Vagina (tissue), 2 donors: ENCODE results near the gene RYK. TPM values are rescaled to one million over a fixed set of nuclear protein-coding genes. Genes with fewer than 3 reads are reported as not detected.

Experiments
- DNase-seq, 2 donors: peaks; one replicate each; pipeline ENCODE4 v3.0.0-alpha.2; 2017; ENCODE audit errors: extremely low spot score in 2 of 2
- H3K27ac ChIP-seq: fragments of 200-600 bp; sonication (generic); one replicate; pipeline ENCODE4 v1.5.1; 2019
- H3K27me3 ChIP-seq: fragments of 200-600 bp; sonication (generic); one replicate; pipeline ENCODE4 v1.5.1; 2019
- H3K36me3 ChIP-seq, 2 donors: fragments of 200-600 bp; sonication (generic); one replicate each; pipeline ENCODE4 v1.5.1; 2017 to 2019
- H3K4me1 ChIP-seq: fragments of 200-600 bp; sonication (generic); one replicate; pipeline ENCODE4 v1.5.1; 2019
- H3K4me3 ChIP-seq, 2 donors: fragments of 200-600 bp; sonication (generic); 1 replicate in 1 of 2; 2 replicates in 1 of 2; pipeline ENCODE4 v1.5.1; 2016 to 2019
- H3K9me3 ChIP-seq: fragments of 200-600 bp; sonication (generic); one replicate; pipeline ENCODE4 v1.5.1; 2019
- CTCF ChIP-seq, 3 experiments: fragments of 450-650 bp in 2 of 3; fragments of 200-600 bp in 1 of 3; sonication (generic) in 1 of 3; IDR thresholded peaks; one replicate each; pipeline ENCODE4 v1.5.1; 2017 to 2019; ENCODE audit warnings: antibody characterized with exemption in 3 of 3, mild to moderate bottlenecking in 2 of 3, moderate library complexity in 2 of 3
- POLR2A ChIP-seq, 2 donors: fragments of 450-650 bp; IDR thresholded peaks; one replicate each; pipeline ENCODE4 v1.6.1; 2017; ENCODE audit warnings: antibody characterized with exemption in 2 of 2, mild to moderate bottlenecking in 2 of 2, moderate library complexity in 2 of 2
- POLR2AphosphoS5 ChIP-seq, 2 donors: sonication (generic); formaldehyde crosslinking; IDR thresholded peaks; one replicate each; pipeline ENCODE4 v1.9.0; 2017; ENCODE audit warnings: antibody characterized with exemption in 2 of 2, mild to moderate bottlenecking in 2 of 2, low read depth in 1 of 2; ENCODE audit not compliant: insufficient read depth in 1 of 2
- intact Hi-C: fragments of 100-400 bp; cut with DNase I; formaldehyde crosslinking; loops from one replicate; pipeline ENCODE4 v1.15.1; 2023
- total RNA-seq: library from RNA; depleted of rRNA; stranded (reverse); fragments of >200 nt; gene quantifications from one replicate; pipeline ENCODE4 v1.2.3, GENCODE V29; 2016

The RYK gene
- total RNA-seq, 1 donor from 2014 or later, result 102 TPM

- H3K36me3 ChIP-seq, result peaks cover 0 to 18% of the 10 kb centered on the region in 2 donors
- DNase-seq, result no peak
- no peaks in the 10 kb centered on the region for H3K27me3 ChIP-seq
- H3K4me3 ChIP-seq, result no peak overlapping the region
- H3K4me1 ChIP-seq, result no peaks in the 10 kb centered on the region
- TF ChIP-seq POLR2A (IDR thresholded peaks at IDR 0.05), result no peak
- TF ChIP-seq POLR2AphosphoS5 (IDR thresholded peaks at IDR 0.05; ENCODE audit: insufficient read depth in 1 of 2, low read depth in 1 of 2), result no peak
- no peak for TF ChIP-seq CTCF (IDR thresholded peaks at IDR 0.05)
- no peak overlapping the region for H3K27ac ChIP-seq
- H3K9me3 ChIP-seq, result no peaks in the 10 kb centered on the region
- intact Hi-C loops, result no loop called here
Observed at GRCh38 chr3:134186391-134186790, 64.3 kb downstream of the RYK start.

GRCh38 chr3:134180761-134181160, 69.9 kb downstream of the RYK start:
- Histone ChIP-seq H3K4me1 (no peaks in the 10 kb centered on the region), H3K4me3 (no peak overlapping the region), H3K36me3 (no peaks in the 10 kb centered on the region), H3K27ac (no peak overlapping the region), H3K9me3 (no peaks in the 10 kb centered on the region), H3K27me3 (no peaks in the 10 kb centered on the region)
- intact Hi-C loops, result no loop called here
- TF ChIP-seq POLR2A (IDR thresholded peaks at IDR 0.05), result no peak
- TF ChIP-seq POLR2AphosphoS5 (IDR thresholded peaks at IDR 0.05; ENCODE audit: insufficient read depth in 1 of 2, low read depth in 1 of 2), result no peak
- TF ChIP-seq CTCF (IDR thresholded peaks at IDR 0.05), result no peak
- DNase-seq, result no peak

GRCh38 chr3:134179508-134179907, 71.2 kb downstream of the RYK start:
- H3K4me3 ChIP-seq, result no peak overlapping the region
- intact Hi-C loops, result no loop called here
- peaks cover 0 to 8% of the 10 kb centered on the region in 2 donors for H3K36me3 ChIP-seq
- DNase-seq, result no peak
- H3K9me3 ChIP-seq, result no peaks in the 10 kb centered on the region
- H3K4me1 ChIP-seq, result no peaks in the 10 kb centered on the region
- H3K27ac ChIP-seq, result no peak overlapping the region
- no peaks in the 10 kb centered on the region for H3K27me3 ChIP-seq
- TF ChIP-seq POLR2A (IDR thresholded peaks at IDR 0.05) (no peak), POLR2AphosphoS5 (IDR thresholded peaks at IDR 0.05; ENCODE audit: insufficient read depth in 1 of 2, low read depth in 1 of 2) (no peak), CTCF (IDR thresholded peaks at IDR 0.05) (no peak)

- Histone ChIP-seq H3K4me3 (no peak overlapping the region), H3K9me3 (no peaks in the 10 kb centered on the region), H3K36me3 (peaks cover 0 to 33% of the 10 kb centered on the region in 2 donors), H3K27me3 (no peaks in the 10 kb centered on the region), H3K4me1 (no peaks in the 10 kb centered on the region), H3K27ac (no peak overlapping the region)
- no peak for TF ChIP-seq POLR2A (IDR thresholded peaks at IDR 0.05)
- TF ChIP-seq CTCF (IDR thresholded peaks at IDR 0.05), result no peak
- TF ChIP-seq POLR2AphosphoS5 (IDR thresholded peaks at IDR 0.05; ENCODE audit: insufficient read depth in 1 of 2, low read depth in 1 of 2), result no peak
- no peak for DNase-seq
- intact Hi-C loops, result no loop called here
Observed at GRCh38 chr3:134163096-134163495, 87.6 kb downstream of the RYK start.

- Histone ChIP-seq H3K4me1 (peaks cover under 1% of the 10 kb centered on the region), H3K27me3 (no peaks in the 10 kb centered on the region), H3K36me3 (peaks cover 0 to 43% of the 10 kb centered on the region in 2 donors), H3K4me3 (no peak overlapping the region), H3K9me3 (no peaks in the 10 kb centered on the region), H3K27ac (no peak overlapping the region)
- TF ChIP-seq POLR2AphosphoS5 (IDR thresholded peaks at IDR 0.05; ENCODE audit: insufficient read depth in 1 of 2, low read depth in 1 of 2), result no peak
- TF ChIP-seq POLR2A (IDR thresholded peaks at IDR 0.05), result no peak
- no peak for TF ChIP-seq CTCF (IDR thresholded peaks at IDR 0.05)
- DNase-seq, result no peak
- intact Hi-C loops, result no loop called here
Observed at GRCh38 chr3:134161898-134162615, 88.6 kb downstream of the RYK start.
